Body of pancreas (tissue), 4 donors: ENCODE results near the gene CD86.

Source experiments
- CTCF ChIP-seq, 7 experiments: fragments of 450-650 bp in 4 of 7; fragments of 200-600 bp in 3 of 7; sonication (generic) in 3 of 7; IDR thresholded peaks; one replicate each; pipeline ENCODE4 v1.5.1; 2016 to 2019; ENCODE audit warnings: antibody characterized with exemption in 7 of 7
- POLR2A ChIP-seq, 3 donors: fragments of 450-650 bp; IDR thresholded peaks; one replicate each; pipeline ENCODE4 v1.6.1; 2016; ENCODE audit warnings: antibody characterized with exemption in 3 of 3, mild to moderate bottlenecking in 2 of 3

- TF ChIP-seq CTCF (IDR thresholded peaks at IDR 0.05), result no peak
- no peak for TF ChIP-seq POLR2A (IDR thresholded peaks at IDR 0.05)
Observed at GRCh38 chr3:122010506-122010905, 44.7 kb upstream of the CD86 start.
